Measurements from ENCODE around the gene STK26. TPM values are rescaled to one million over a fixed set of nuclear protein-coding genes. Genes with fewer than 3 reads are reported as not detected.

The STK26 gene
- total and polyA plus RNA-seq, 2 donors (not counting 3 experiments of a cell fraction or from before 2014, with no cell fraction given), result 0.87 to 3.7 TPM

- peak; percentile 29 for DNase-seq (ENCODE audit: low read depth, low spot score)
- no peaks in the 10 kb centered on the region for H3K27me3 ChIP-seq (ENCODE audit: control insufficient read depth in 2 of 2, insufficient read depth in 2 of 2, low read length in 2 of 2)
- no peaks in the 10 kb centered on the region for H4K20me1 ChIP-seq (replicated peaks; ENCODE audit: control insufficient read depth, extremely low read depth, insufficient read depth, low read length)
- TF ChIP-seq CTCF (IDR thresholded peaks at IDR 0.05; ENCODE audit: extremely low read depth in 1 of 2, insufficient read depth in 1 of 2, low read depth in 1 of 2, low read length in 2 of 2) (peak in 1 of 2 donors; percentile 6), EZH2 (IDR thresholded peaks at IDR 0.05; ENCODE audit: borderline replicate concordance, low read depth, low read length, severe bottlenecking) (no peak)
- peak overlapping the region; percentile 97 for H2AFZ ChIP-seq (ENCODE audit: low read depth, low read length)
- FAIRE-seq, result peak; percentile 79
- CTCF ChIA-PET, result interaction anchor here (3.0 kb wide), 1 partner anchor 49 kb away, joined by 16 read pairs; no protein-coding TSS in a partner anchor
- H3K4me3 ChIP-seq (replicated peaks in 1 of 3; ENCODE audit: insufficient read depth in 1 of 3, low read depth in 1 of 3, low read length in 3 of 3), result peak overlapping the region; percentile 4 to 73 (median 45)
- H3K36me3 ChIP-seq (ENCODE audit: control insufficient read depth in 2 of 2, extremely low read depth in 1 of 2, insufficient read depth in 2 of 2, low read length in 2 of 2), result no peaks in the 10 kb centered on the region
- POLR2A ChIA-PET, result no interaction called here
- no peaks in the 10 kb centered on the region for H3K9me3 ChIP-seq (replicated peaks; ENCODE audit: control insufficient read depth, insufficient read depth, low read length)
- intact Hi-C loops (cut with micrococcal nuclease), result loop anchor here (1.0 to 5.0 kb wide), 5 partner anchors 35 to 197 kb away; partner anchors contain the start of gene RAP2C
- H3K4me1 ChIP-seq (ENCODE audit: control insufficient read depth, extremely low read depth, insufficient read depth, low read length), result peaks cover 4% of the 10 kb centered on the region
- dilution Hi-C loops (cut with MboI; ENCODE audit: extremely low pct_ligation_motif_present, low sequenced_read_pairs), result no loop called here
- H3K9ac ChIP-seq (replicated peaks; ENCODE audit: extremely low read depth, insufficient read depth, low read length), result peak overlapping the region; percentile 55
- H3K79me2 ChIP-seq (ENCODE audit: control insufficient read depth, insufficient read depth, low read length), result no peaks in the 10 kb centered on the region
- BruUV-seq (replicated peaks), result no TSS peak
- peak overlapping the region; percentile 87 for H3K4me2 ChIP-seq (ENCODE audit: insufficient read depth, low read length)
- H3K9me1 ChIP-seq (replicated peaks; ENCODE audit: control insufficient read depth, extremely low read depth, insufficient read depth, low read length), result no peaks in the 10 kb centered on the region
- H3K27ac ChIP-seq (ENCODE audit: insufficient read depth, low read depth, low read length), result no peak overlapping the region
Observed at GRCh38 chrX:132022198-132022966, 720 bp upstream of the STK26 start.

DNA sequence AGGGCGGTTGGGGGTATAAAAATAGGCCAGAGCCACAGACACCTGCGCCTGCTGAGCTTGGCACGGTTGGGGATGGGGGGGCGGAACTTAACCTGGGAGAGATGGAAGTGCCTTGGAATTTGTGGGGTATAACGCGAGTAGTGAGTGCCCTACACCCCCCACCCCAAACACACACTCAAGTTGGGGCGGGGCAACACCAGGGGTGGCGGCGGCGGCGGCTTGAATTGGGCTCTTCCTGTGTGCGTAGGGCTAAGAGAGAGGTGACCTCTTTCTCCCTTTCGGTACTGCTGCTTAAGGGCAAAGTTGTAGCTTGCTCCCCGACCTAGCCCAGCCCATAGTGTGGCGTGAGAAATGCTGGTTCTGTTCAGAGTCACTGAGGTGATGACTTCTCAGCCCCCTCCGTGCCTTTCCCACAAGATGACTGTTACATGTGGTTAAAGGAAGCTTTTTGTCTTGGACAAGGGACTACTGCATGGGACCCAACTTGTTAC, 839 bp downstream of the STK26 start:
- peak; percentile 64 for FAIRE-seq
- H3K4me1 ChIP-seq (ENCODE audit: control insufficient read depth, extremely low read depth, insufficient read depth, low read length), result peaks cover 4% of the 10 kb centered on the region
- peak; percentile 1 for DNase-seq (ENCODE audit: low read depth, low spot score)
- H2AFZ ChIP-seq (ENCODE audit: low read depth, low read length), result peak overlapping the region; percentile 97
- peak overlapping the region; percentile 87 for H3K4me2 ChIP-seq (ENCODE audit: insufficient read depth, low read length)
- no peaks in the 10 kb centered on the region for H3K36me3 ChIP-seq (ENCODE audit: control insufficient read depth in 2 of 2, extremely low read depth in 1 of 2, insufficient read depth in 2 of 2, low read length in 2 of 2)
- CTCF ChIA-PET, result interaction anchor here (0.8 to 3.0 kb wide), 3 partner anchors 21 to 195 kb away, joined by 3 to 16 read pairs (median 10); partner anchors contain the start of gene RAP2C
- no peaks in the 10 kb centered on the region for H4K20me1 ChIP-seq (replicated peaks; ENCODE audit: control insufficient read depth, extremely low read depth, insufficient read depth, low read length)
- no peaks in the 10 kb centered on the region for H3K9me1 ChIP-seq (replicated peaks; ENCODE audit: control insufficient read depth, extremely low read depth, insufficient read depth, low read length)
- BruUV-seq (replicated peaks), result no TSS peak
- H3K79me2 ChIP-seq (ENCODE audit: control insufficient read depth, insufficient read depth, low read length), result no peaks in the 10 kb centered on the region
- intact Hi-C loops (cut with micrococcal nuclease) (loop anchor here (2.0 to 5.0 kb wide), 4 partner anchors 37 to 183 kb away; no protein-coding TSS in a partner anchor), dilution Hi-C loops (cut with MboI; ENCODE audit: extremely low pct_ligation_motif_present, low sequenced_read_pairs) (no loop called here)
- H3K27ac ChIP-seq (ENCODE audit: insufficient read depth, low read depth, low read length), result no peak overlapping the region
- no peaks in the 10 kb centered on the region for H3K9me3 ChIP-seq (replicated peaks; ENCODE audit: control insufficient read depth, insufficient read depth, low read length)
- no peaks in the 10 kb centered on the region for H3K27me3 ChIP-seq (ENCODE audit: control insufficient read depth in 2 of 2, insufficient read depth in 2 of 2, low read length in 2 of 2)
- POLR2A ChIA-PET, result interaction anchor here (0.5 kb wide), 1 partner anchor 11 kb away, joined by 3 read pairs; no protein-coding TSS in a partner anchor
- no peak for TF ChIP-seq EZH2 (IDR thresholded peaks at IDR 0.05; ENCODE audit: borderline replicate concordance, low read depth, low read length, severe bottlenecking)
- TF ChIP-seq GATA2 (IDR thresholded peaks at IDR 0.05; ENCODE audit: insufficient read depth, insufficient read length, low read depth, low read length), result no peak
- no peak for TF ChIP-seq FOS (IDR thresholded peaks at IDR 0.05; ENCODE audit: borderline replicate concordance, insufficient read depth, low read length)
- no peak for TF ChIP-seq POLR2AphosphoS5 (IDR thresholded peaks at IDR 0.05; ENCODE audit: insufficient read depth, low read depth, low read length)
- TF ChIP-seq POLR2A (IDR thresholded peaks at IDR 0.05; ENCODE audit: low read depth, low read length), result no peak
- no peak for TF ChIP-seq MYC (IDR thresholded peaks at IDR 0.05; ENCODE audit: low read depth, low read length)
- TF ChIP-seq CTCF (IDR thresholded peaks at IDR 0.05; ENCODE audit: extremely low read depth in 1 of 2, insufficient read depth in 1 of 2, low read depth in 1 of 2, low read length in 2 of 2), result no peak
- TF ChIP-seq JUN (IDR thresholded peaks at IDR 0.05; ENCODE audit: borderline replicate concordance, insufficient read depth, insufficient read length, low read depth), result no peak
- no peak for TF ChIP-seq MAX (IDR thresholded peaks at IDR 0.05; ENCODE audit: insufficient read depth, insufficient read length)
- H3K9ac ChIP-seq (replicated peaks; ENCODE audit: extremely low read depth, insufficient read depth, low read length), result no peak overlapping the region
- H3K4me3 ChIP-seq (replicated peaks in 1 of 3; ENCODE audit: insufficient read depth in 1 of 3, low read depth in 1 of 3, low read length in 3 of 3), result peak overlapping the region; percentile 4 to 73 (median 45)

All from endothelial cell of umbilical vein (primary cell).